Thyroid gland (tissue), 4 donors: ENCODE measurements around the gene CASD1. TPM values are rescaled to one million over a fixed set of nuclear protein-coding genes. Genes with fewer than 3 reads are reported as not detected.

Experiments used
- DNase-seq, 2 donors: peaks; one replicate each; pipeline ENCODE4 v3.0.0-alpha.2; 2019
- H3K27ac ChIP-seq, 3 donors: fragments of 200-600 bp; sonication (generic); 1 replicate in 2 of 3; 2 replicates in 1 of 3; pipeline ENCODE4 v1.5.1; 2016 to 2019; ENCODE audit warnings: mild to moderate bottlenecking in 1 of 3, moderate library complexity in 1 of 3
- H3K27me3 ChIP-seq: fragments of 200-600 bp; sonication (generic); one replicate; pipeline ENCODE4 v1.5.1; 2019
- H3K36me3 ChIP-seq, 2 donors: fragments of 200-600 bp; sonication (generic); one replicate each; pipeline ENCODE4 v1.5.1; 2016 to 2019
- H3K4me1 ChIP-seq, 2 donors: fragments of 200-600 bp; sonication (generic); one replicate each; pipeline ENCODE4 v1.5.1; 2017 to 2019
- H3K4me3 ChIP-seq, 3 donors: fragments of 200-600 bp; sonication (generic); replicated peaks in 1 of 3; 1 replicate in 2 of 3; 2 replicates in 1 of 3; pipeline ENCODE4 v1.5.1; 2016; ENCODE audit warnings: mild to moderate bottlenecking in 1 of 3
- H3K9me3 ChIP-seq: fragments of 200-600 bp; sonication (generic); one replicate; pipeline ENCODE4 v1.5.1; 2017
- POLR2A ChIP-seq, 2 donors: fragments of 450-650 bp; IDR thresholded peaks; one replicate each; pipeline ENCODE4 v1.6.1; 2017; ENCODE audit warnings: antibody characterized with exemption in 2 of 2, mild to moderate bottlenecking in 2 of 2, moderate library complexity in 1 of 2
- WGBS, 2 donors: methylation state at CpG; one replicate each; pipeline ENCODE4 v1.1.5; 2017; 5-methylcytosine and 5-hydroxymethylcytosine counted together
- intact Hi-C: fragments of 100-400 bp; cut with DNase I; formaldehyde crosslinking; loops from one replicate; pipeline ENCODE4 v1.15.1; 2023
- total RNA-seq, 4 donors: library from RNA; depleted of rRNA; stranded (reverse); fragments of >200 nt; gene quantifications; one replicate each; pipeline ENCODE4 v1.2.3, GENCODE V29; 2016
- TF ChIP-seq, protein P1 (sequence below), 6 experiments: fragments of 200-600 bp in 3 of 6; fragments of 450-650 bp in 3 of 6; sonication (generic) in 3 of 6; IDR thresholded peaks; one replicate each; pipeline ENCODE4 v1.5.1; 2016 to 2019; ENCODE audit warnings: antibody characterized with exemption in 6 of 6, mild to moderate bottlenecking in 2 of 6, inconsistent platforms in 1 of 6, moderate library complexity in 1 of 6

CASD1 gene
- total RNA-seq, 4 donors from 2014 or later = 34.4 to 52.5 (median 39.0) TPM

GRCh38 chr7:94486216-94486615 lies 23.4 kb upstream of the CASD1 start:
- Histone ChIP-seq H3K4me3 (no peak overlapping the region), H3K27me3 (no peaks in the 10 kb centered on the region), H3K36me3 (no peaks in the 10 kb centered on the region), H3K27ac (no peak overlapping the region), H3K9me3 (no peaks in the 10 kb centered on the region), H3K4me1 (no peaks in the 10 kb centered on the region)
- DNase-seq = no peak
- 74 to 80% methylated on average over 3 of the region's 3 CpGs for WGBS, 2 donors
- intact Hi-C loops = no loop called here
- no peak for TF ChIP-seq POLR2A (IDR thresholded peaks at IDR 0.05)
- TF ChIP-seq, protein P1, sequence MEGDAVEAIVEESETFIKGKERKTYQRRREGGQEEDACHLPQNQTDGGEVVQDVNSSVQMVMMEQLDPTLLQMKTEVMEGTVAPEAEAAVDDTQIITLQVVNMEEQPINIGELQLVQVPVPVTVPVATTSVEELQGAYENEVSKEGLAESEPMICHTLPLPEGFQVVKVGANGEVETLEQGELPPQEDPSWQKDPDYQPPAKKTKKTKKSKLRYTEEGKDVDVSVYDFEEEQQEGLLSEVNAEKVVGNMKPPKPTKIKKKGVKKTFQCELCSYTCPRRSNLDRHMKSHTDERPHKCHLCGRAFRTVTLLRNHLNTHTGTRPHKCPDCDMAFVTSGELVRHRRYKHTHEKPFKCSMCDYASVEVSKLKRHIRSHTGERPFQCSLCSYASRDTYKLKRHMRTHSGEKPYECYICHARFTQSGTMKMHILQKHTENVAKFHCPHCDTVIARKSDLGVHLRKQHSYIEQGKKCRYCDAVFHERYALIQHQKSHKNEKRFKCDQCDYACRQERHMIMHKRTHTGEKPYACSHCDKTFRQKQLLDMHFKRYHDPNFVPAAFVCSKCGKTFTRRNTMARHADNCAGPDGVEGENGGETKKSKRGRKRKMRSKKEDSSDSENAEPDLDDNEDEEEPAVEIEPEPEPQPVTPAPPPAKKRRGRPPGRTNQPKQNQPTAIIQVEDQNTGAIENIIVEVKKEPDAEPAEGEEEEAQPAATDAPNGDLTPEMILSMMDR (IDR thresholded peaks at IDR 0.05) = no peak

GRCh38 chr7:94491410-94491809 lies 18.2 kb upstream of the CASD1 start:
- TF ChIP-seq, protein P1 (IDR thresholded peaks at IDR 0.05) = no peak
- TF ChIP-seq POLR2A (IDR thresholded peaks at IDR 0.05) = no peak
- intact Hi-C loops = no loop called here
- H3K36me3 ChIP-seq = no peaks in the 10 kb centered on the region
- DNase-seq = no peak
- no peak overlapping the region for H3K4me3 ChIP-seq
- no peak overlapping the region for H3K27ac ChIP-seq
- no peaks in the 10 kb centered on the region for H3K27me3 ChIP-seq
- WGBS, 2 donors = 77 to 81% methylated on average over 3 of the region's 3 CpGs
- H3K9me3 ChIP-seq = no peaks in the 10 kb centered on the region
- no peaks in the 10 kb centered on the region for H3K4me1 ChIP-seq

DNA sequence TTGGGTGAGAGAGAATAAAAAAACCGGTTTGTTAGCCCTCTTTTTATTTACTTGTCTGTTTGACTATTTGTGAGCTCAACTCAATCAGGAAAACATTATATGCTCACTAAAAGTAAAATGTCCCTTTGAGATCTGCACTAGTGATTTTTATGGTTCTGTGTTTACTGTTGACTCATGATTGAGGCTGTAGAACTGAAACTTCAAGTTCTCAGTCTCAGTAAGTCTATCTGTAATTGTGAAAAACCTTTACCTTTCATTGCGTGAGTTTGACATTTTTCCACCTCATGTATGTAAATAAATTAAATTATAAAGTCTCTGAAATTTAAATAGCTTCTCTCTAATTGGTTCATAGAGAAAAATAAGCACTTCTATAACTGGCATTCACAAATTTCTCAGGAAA lies 17.0 kb upstream of the CASD1 start:
- whole genome bisulfite sequencing, 2 donors = 94 to 97% methylated on average over 2 of the region's 2 CpGs
- no peak for DNase-seq
- Histone ChIP-seq H3K36me3 (no peaks in the 10 kb centered on the region), H3K4me3 (no peak overlapping the region), H3K9me3 (no peaks in the 10 kb centered on the region), H3K27ac (no peak overlapping the region), H3K27me3 (no peaks in the 10 kb centered on the region), H3K4me1 (no peaks in the 10 kb centered on the region)
- intact Hi-C loops = no loop called here
- TF ChIP-seq, protein P1 (IDR thresholded peaks at IDR 0.05) = no peak
- no peak for TF ChIP-seq POLR2A (IDR thresholded peaks at IDR 0.05)

DNA sequence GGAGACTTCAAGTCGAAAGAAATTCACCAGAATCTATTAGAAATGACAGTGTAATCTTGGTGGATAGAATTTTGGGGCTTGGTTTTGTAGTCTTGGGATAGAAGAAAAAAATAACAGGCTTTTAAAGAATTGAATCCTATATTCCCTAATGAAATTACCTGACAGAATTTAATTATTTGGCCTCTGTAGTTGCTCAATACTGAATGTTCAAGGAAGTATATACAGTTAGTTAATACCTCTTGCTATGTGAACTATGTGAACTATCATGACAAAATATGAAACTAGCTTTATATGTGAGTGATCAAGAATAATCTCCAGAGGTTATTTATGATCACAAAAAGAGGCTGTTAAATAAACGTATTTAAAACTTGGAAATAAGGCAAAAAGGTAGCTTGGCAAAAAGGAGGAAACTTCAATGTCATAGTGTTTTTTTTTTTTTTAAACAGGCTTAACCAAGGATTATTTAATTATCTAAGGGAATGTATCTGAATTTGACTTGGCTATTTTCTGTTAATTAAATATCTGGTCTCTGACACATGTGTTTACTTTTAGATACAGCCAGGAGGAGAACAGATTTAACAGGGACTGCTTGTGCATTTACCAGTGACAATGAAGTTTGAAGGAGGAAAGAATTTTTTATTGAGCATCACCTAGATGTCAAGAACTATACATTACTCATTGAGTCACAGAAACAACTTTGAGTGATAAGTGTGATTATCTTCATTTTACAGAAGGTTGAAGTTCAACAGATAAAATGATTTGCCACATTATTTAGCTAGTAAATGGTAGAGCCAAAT lies 11.5 kb upstream of the CASD1 start:
- TF ChIP-seq, protein P1 (IDR thresholded peaks at IDR 0.05) = no peak
- no peak for TF ChIP-seq POLR2A (IDR thresholded peaks at IDR 0.05)
- Histone ChIP-seq H3K4me3 (no peak overlapping the region), H3K4me1 (no peaks in the 10 kb centered on the region), H3K36me3 (no peaks in the 10 kb centered on the region), H3K27ac (no peak overlapping the region), H3K9me3 (no peaks in the 10 kb centered on the region), H3K27me3 (no peaks in the 10 kb centered on the region)
- no peak for DNase-seq
- whole genome bisulfite sequencing, 2 donors = 89 to 91% methylated on average over 2 of the region's 2 CpGs
- intact Hi-C loops = no loop called here

DNA sequence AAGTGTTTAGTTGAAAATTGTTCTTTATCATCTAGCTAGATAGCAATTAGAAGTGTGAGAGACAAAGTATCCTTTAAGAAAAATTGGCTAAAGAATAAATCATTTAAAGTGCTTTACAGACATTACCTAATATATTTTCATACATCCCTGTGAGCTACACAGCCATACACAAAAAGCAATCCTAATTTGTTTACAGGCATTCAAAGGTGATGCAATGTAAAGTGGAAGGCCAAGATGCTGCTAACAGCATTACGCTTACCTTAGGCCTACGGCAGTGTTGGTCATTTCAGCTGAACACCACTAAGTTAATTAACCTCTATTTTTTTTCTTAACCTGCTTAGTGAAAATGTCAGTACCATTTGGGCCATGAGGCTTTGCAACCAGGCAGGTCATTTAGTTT lies 10.7 kb upstream of the CASD1 start:
- no peak overlapping the region for H3K4me3 ChIP-seq
- TF ChIP-seq POLR2A (IDR thresholded peaks at IDR 0.05) = no peak
- TF ChIP-seq, protein P1 (IDR thresholded peaks at IDR 0.05) = no peak
- H3K27ac ChIP-seq = no peak overlapping the region
- 90 to 97% methylated on average over 2 of the region's 2 CpGs for WGBS, 2 donors
- no peaks in the 10 kb centered on the region for H3K27me3 ChIP-seq
- intact Hi-C loops = no loop called here
- no peaks in the 10 kb centered on the region for H3K9me3 ChIP-seq
- H3K36me3 ChIP-seq = no peaks in the 10 kb centered on the region
- DNase-seq = no peak
- no peaks in the 10 kb centered on the region for H3K4me1 ChIP-seq
